Measurements from ENCODE around the gene PRR19.
"Not testable (repeated sequence)": the region's sequence is repeated elsewhere in the genome, so short reads cannot be mapped to it uniquely, and the experiment has no call there.

The PRR19 gene, protein sequence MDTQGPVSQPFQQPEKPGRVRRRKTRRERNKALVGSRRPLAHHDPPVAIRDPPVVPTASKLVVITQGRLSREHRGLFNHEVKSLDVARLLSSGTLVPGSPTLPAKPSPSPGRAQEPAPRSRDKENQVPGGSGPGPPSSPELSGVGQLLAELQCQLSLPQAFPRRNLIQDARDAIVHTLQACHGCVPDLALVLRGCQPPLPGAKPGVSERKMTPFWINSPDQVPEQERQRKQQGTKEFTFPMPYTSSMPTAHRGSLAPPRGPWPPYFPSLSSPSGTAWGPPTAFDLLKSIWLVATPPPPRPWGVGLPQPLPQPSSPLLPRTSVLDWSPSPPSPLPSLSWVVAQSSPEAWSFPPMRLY

GRCh38 chr19:42301646-42302203, at the start of gene PRR19:
TSS of gene PRR19 (plus strand) at chr19:42302132. CDS start at chr19:42309585, 7,453 bp downstream.
- no peak for DNase-seq (ENCODE audit: low read depth in 3 of 3)

DNA sequence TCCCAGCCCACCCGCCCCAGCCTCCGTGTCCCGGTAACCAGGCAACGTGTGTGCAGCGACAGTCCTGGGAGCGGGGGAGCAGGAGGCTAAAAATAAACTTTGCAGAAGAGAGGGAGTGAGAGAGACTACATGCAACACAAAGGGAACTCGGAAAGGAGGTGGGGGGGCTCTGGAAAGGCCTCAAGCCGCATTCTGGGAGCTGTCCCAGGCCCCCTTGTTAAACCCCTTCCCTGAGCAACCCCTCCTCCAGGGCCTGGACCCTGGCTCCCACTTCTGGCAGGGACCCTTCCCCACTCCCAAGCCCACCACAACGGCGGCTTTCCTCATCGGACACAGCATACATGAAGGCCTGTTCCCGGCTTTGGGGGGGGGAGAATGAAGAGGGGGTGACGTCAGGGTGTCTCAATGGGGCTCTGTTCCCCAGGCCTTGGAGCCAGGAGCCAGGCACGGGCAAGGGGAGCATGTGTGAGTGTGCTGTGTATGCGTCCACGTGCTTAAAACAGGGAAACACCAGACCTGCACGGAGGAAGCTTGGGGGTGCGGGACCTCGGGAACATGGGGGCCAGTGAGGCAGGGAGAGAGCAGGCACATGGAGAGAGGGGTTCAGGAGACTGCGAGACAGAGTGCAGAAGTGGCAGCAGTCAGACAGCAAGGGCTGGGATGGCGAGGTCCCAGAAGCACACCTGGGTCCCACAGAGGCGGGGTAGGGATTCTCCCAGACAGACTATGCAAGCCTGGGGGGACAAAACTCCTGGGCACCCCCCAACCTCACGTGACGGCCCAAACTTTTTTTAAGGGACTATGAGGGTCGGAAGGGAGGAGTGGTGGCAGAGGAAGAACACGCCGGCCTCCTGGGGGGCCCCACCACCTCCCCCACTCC, 49.3 kb upstream of the PRR19 start:
- DNase-seq (ENCODE audit: low read depth in 3 of 3) = no peak

- DNase-seq (ENCODE audit: low read depth in 3 of 3) = peak in 1 of 3 donors; percentile 58
Measured at GRCh38 chr19:42253245-42254088, 48.5 kb upstream of the PRR19 start.

DNA sequence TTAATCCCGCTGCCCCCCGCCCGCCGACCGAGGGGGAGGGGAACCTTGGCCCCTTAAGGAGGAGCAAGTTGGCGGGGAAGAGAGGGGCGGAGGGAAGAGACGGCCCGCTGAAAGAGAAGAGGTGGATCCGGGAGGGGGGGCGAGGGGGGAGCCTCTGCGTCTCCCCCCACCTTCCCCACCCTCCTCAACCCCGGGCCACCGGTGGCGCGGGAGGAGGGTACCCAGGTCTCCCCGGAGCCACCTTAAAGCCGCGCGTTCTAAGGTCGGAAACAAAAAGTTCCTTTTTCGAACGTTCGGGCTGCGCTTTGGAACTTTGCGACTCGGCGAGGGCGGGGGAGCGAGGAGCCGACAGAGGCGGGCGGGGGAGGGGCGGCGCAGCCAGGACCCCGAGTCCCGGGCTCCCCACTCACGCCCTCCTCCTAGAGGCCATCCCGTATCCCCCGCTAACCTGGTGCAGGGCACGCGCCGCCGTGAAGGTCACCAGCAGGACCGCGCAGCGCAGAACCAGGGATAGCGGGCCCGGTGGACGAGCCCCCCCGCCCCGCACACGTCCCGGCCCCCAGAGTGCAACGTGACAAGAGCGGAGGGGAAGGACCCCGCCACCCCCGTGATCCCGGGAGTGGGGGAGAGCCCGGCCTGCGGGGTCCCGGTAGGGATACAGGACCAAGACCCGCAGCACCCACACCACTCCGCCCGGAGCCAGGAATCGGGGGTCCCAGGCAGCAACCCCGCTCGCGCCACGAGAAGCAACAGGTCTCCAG, 47.7 kb upstream of the PRR19 start:
- DNase-seq (ENCODE audit: low read depth in 3 of 3) = peak in 2 of 3 donors; percentile 59 to 71

DNA sequence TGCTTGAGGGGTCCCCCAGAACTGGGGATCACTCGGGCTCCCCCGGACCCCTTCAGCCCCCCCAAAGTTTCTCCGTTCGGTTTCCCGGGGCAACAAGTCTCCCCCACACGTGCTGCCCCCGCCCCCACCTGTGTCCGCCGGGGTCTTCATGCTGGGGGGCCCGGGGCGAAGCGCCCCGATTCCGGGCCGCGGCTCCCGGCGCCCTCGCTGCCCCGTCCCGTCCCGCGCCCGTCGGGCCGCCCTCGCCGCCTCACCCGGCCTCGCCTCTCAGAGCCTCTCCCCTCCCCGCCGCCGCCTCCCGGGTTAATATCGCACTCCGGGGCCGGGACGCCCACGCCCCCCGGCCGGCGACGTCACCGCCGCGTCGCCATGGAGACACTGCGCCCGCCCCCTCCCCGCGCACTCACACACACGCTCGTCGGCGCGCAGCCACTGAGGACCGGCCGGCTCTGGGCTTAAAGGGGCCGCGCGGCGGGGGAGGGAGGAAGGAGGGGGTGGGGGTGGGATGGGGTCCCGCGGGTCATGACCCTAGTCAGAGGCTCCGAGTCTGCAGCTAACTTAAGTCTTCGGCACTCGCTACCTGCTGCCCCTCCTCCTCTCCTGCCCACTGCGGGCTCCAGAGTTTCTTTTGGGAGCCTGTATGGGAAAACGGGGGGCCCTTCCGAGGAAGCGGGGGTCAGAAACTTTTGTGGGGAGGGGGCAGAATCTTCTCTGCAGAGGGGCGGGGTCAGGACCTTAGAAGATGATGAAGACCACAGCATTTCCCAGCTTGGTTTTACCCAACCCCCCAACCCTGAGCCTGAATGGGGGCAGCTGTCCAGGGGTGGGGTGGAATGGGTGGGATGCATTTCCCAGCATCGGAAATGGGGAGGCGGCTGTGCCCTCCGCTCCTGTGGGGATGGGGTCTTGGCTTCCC, 46.8 kb upstream of the PRR19 start, which contains the start of gene ERF:
Gene ERF (minus strand): TSS at position 279 of the 916 bp plus-strand sequence. CDS start 129 bp downstream, at position 150.
- DNase-seq (ENCODE audit: low read depth in 3 of 3) = peak; percentile 86 to 93 (median 91)

GRCh38 chr19:42255766-42256745, 45.9 kb upstream of the PRR19 start:
- DNase-seq (ENCODE audit: low read depth in 3 of 3) = no peak

GRCh38 chr19:42257842-42258241, 44.1 kb upstream of the PRR19 start:
- not testable (repeated sequence) for DNase-seq (ENCODE audit: low read depth in 3 of 3)

DNA sequence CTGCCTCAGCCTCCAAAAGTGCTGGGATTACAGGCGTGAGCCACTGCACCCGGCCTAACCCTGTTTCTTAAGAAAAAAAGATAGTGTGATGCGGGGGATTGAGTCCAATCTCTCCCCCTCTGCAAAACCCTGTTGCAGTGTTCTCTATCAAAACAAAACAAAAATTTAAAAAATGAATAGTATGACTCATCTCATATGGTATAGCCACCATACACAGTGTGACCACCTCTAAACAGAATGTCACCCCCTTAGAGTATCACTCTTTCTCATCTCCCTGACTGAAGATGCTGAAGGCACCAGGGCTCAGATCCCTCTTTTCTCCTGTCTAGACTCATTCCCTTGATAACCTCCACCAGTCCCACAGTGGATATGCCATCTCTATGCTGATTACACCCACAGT, 40.2 kb upstream of the PRR19 start:
- no peak for DNase-seq (ENCODE audit: low read depth in 3 of 3)

- DNase-seq (ENCODE audit: low read depth in 3 of 3) = not testable (repeated sequence)
Measured at GRCh38 chr19:42266105-42266504, 35.8 kb upstream of the PRR19 start.

DNA sequence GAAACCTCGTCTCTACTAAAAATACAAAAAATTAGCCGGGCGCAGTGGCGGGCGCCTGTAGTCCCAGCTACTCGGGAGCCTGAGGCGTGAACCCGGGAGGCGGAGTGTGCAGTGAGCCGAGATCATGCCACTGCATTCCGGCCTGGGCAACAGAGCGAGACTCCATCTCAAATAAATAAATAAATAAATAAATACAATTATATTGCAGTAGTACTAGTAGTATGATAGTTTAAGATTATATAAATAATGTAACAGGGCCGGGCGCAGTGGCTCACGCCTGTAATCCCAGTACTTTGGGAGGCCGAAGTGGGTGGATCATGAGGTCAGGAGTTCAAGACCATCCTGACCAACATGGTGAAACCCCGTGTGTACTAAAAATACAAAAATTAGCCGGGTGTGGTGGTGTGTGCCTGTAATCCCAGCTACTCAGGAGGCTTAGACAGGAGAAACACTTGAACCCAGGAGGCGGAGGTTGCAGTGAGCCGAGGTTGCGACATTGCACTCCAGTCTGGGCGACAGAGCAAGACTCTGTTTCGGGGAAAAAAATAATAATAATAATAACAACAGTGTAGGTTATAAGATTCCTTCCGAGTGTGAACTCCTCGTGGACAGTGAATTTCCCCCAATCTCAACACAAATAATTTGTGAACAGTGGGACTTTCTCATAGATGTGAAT, 34.9 kb upstream of the PRR19 start:
- not testable (repeated sequence) for DNase-seq (ENCODE audit: low read depth in 3 of 3)

GRCh38 chr19:42267644-42268141, 34.2 kb upstream of the PRR19 start:
- no peak for DNase-seq (ENCODE audit: low read depth in 3 of 3)

GRCh38 chr19:42268142-42268703, 33.7 kb upstream of the PRR19 start:
- DNase-seq (ENCODE audit: low read depth in 3 of 3) = peak; percentile 96 to 99 (median 98)

GRCh38 chr19:42268704-42269477, 33.0 kb upstream of the PRR19 start, which contains the start of gene CIC:
TSS of gene CIC (plus strand) at chr19:42269252. CDS start at chr19:42271784, 2,532 bp downstream.
- DNase-seq (ENCODE audit: low read depth in 3 of 3) = peak; percentile 97 to 99 (median 97)

- no peak for DNase-seq (ENCODE audit: low read depth in 3 of 3)
Measured at GRCh38 chr19:42269478-42270345, 32.2 kb upstream of the PRR19 start.

Measured in stimulated activated CD4-positive, alpha-beta T cell treated with anti-CD3 and anti-CD28 coated beads, TNF-alpha, amount 100 ng/mL, for 48 hours (primary cell).